Activated T-helper 2 cell treated with anti-CD3 and anti-CD28 coated beads, Interferon-gamma antibody, Interleukin-2, Interleukin-4, amounts not matched to agents 10 μg/mL and 5 μg/mL and 100 μg/mL, durations not matched to agents 14 hours and 24 hours and 36 hours (primary cell): ENCODE data around the gene MCF2L2. TPM values are rescaled to one million over a fixed set of nuclear protein-coding genes. Genes with fewer than 3 reads are reported as not detected.

ENCODE experiments used
- DNase-seq: peaks from one replicate; pipeline ENCODE4 v3.0.0; 2021; ENCODE audit warnings: low spot score
- H3K27ac Mint-ChIP-seq: one replicate; pipeline ENCODE4 v1.8.0; 2021; ENCODE audit warnings: mixed read lengths
- H3K27me3 Mint-ChIP-seq: one replicate; pipeline ENCODE4 v1.8.0; 2021; ENCODE audit warnings: low read depth, mixed read lengths
- H3K36me3 Mint-ChIP-seq: one replicate; pipeline ENCODE4 v1.8.0; 2021; ENCODE audit warnings: low read depth, mixed read lengths
- H3K4me1 Mint-ChIP-seq: one replicate; pipeline ENCODE4 v1.8.0; 2021; ENCODE audit warnings: low read depth, mixed read lengths
- H3K4me3 Mint-ChIP-seq: one replicate; pipeline ENCODE4 v1.8.0; 2021; ENCODE audit warnings: low read depth, mild to moderate bottlenecking, moderate library complexity, mixed read lengths
- H3K9me3 Mint-ChIP-seq: one replicate; pipeline ENCODE4 v1.8.0; 2021; ENCODE audit warnings: mixed read lengths
- intact Hi-C: fragments of 100-400 bp; cut with micrococcal nuclease; formaldehyde crosslinking; loops from one replicate; pipeline ENCODE4 v1.15.1; 2023
- total RNA-seq: library from RNA; stranded (reverse); gene quantifications from 2 replicates; pipeline ENCODE4 v1.2.3, GENCODE V29; 2022

MCF2L2 gene
- total RNA-seq, 1 donor from 2014 or later, result 7.5 TPM

DNA sequence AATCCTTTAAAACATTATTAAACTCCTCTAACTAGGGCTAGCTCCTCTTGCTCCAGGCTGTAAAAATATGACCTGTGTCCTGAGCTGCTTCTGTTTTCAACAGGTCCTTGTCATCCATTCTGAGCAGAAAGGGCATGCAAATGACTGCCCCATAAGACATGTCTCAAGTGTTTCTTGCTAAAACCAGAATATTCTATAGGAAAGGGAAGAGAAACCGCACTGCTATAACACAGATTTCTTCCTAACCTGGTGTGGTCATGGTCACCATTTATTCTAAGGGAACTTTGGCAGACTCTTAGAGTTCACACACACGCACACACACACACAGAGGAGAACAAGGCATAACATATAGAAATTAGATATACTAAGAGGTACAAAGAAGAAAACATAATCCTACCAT, 209.6 kb downstream of the MCF2L2 start:
- Mint-ChIP-seq H3K9me3 (no peaks in the 10 kb centered on the region), H3K27ac (peak overlapping the region; percentile 38), H3K4me1 (peaks cover 34% of the 10 kb centered on the region), H3K27me3 (no peaks in the 10 kb centered on the region), H3K36me3 (peaks cover 5% of the 10 kb centered on the region), H3K4me3 (no peak overlapping the region)
- intact Hi-C loops, result no loop called here
- DNase-seq, result no peak

DNA sequence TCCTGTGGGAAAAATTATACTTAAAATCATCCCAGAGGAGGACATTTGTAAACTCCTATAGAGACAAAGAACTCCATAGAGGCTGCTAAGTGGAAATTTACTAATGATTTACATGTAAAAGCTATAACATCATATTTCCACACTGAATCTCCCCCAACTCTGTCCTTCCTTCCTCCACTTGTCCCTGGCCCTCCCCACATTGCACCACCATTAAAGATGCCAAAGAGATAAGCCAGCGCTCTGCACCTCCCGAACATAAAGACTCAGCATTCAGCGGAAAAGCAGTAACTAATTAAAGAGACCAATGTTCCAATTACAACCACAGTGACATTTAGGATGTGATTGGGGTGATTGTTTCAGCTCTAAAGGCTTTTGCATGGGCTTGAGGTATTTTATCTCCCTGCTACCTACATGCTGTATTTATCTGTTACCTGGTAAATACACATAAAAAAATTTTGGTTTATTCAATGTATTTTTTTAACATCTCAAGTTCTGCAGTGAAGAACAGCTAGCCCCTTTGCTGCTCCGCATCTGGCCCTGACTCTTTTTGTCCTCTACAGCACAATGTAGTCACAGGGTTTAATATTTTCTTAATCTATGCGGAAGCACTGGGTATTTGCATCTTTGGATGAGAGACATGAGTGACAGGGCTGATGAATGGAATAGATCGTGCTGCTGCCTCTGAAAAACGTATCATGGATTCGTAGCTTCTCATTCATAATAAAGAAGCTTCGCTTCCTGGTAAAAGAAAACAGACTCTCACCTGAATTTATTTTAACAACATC, 210.7 kb downstream of the MCF2L2 start:
- intact Hi-C loops, result no loop called here
- H3K36me3 Mint-ChIP-seq, result peaks cover 5% of the 10 kb centered on the region
- peak overlapping the region; percentile 26 for H3K27ac Mint-ChIP-seq
- H3K27me3 Mint-ChIP-seq, result no peaks in the 10 kb centered on the region
- H3K4me1 Mint-ChIP-seq, result peaks cover 25% of the 10 kb centered on the region
- H3K9me3 Mint-ChIP-seq, result no peaks in the 10 kb centered on the region
- DNase-seq, result no peak
- H3K4me3 Mint-ChIP-seq, result no peak overlapping the region

DNA sequence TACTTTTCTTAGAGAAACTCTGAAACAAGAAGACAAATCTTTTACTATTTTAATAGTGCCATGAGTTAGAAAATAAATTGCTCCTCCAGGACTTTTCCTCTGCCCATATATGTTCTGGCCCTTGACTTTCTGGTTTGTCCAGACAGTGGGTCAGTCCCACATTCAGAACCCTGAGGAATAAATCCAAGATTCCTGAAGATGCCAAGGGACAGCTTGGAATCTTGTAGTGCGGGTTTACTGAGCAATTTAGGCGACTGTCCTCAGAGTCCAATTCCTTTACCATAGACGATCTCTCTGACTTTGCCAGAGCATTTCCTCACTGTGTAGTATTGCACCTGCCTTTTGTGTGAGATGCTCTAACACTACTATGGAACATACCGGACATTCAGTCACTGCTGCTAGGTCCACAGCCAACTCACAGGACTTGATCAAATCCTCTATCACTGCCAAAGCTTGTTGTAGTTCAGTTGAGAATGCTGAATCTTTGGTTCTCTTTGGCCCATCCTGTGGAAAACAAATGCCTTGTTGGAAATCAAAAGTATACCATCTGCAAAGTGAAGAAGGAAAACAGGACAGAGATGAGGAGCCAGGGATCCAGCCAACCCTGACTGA, 212.7 kb downstream of the MCF2L2 start:
- Mint-ChIP-seq H3K27me3 (no peaks in the 10 kb centered on the region), H3K27ac (no peak overlapping the region), H3K9me3 (peaks cover 12% of the 10 kb centered on the region), H3K36me3 (peaks cover 16% of the 10 kb centered on the region), H3K4me3 (no peak overlapping the region), H3K4me1 (peaks cover 29% of the 10 kb centered on the region)
- intact Hi-C loops, result no loop called here
- DNase-seq, result no peak

DNA sequence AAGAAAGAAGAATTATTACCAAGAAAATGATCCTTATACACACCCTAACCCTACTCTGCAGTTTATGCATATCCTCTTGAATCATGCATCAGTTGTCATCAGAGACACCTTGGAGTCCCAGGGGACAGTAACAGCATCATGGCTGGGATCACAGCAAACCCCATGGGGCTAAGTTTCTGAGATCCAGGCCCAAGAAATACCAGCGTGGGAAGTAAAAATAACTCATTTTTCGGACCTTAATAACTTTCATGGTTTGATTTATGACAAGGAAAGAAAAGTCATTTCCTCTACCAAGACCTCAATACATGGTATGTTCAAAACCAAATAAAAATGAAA, 214.2 kb downstream of the MCF2L2 start:
- no peak overlapping the region for H3K4me3 Mint-ChIP-seq
- intact Hi-C loops, result no loop called here
- peaks cover 27% of the 10 kb centered on the region for H3K36me3 Mint-ChIP-seq
- no peak for DNase-seq
- no peak overlapping the region for H3K27ac Mint-ChIP-seq
- no peaks in the 10 kb centered on the region for H3K27me3 Mint-ChIP-seq
- peaks cover 32% of the 10 kb centered on the region for H3K4me1 Mint-ChIP-seq
- H3K9me3 Mint-ChIP-seq, result peaks cover 23% of the 10 kb centered on the region

DNA sequence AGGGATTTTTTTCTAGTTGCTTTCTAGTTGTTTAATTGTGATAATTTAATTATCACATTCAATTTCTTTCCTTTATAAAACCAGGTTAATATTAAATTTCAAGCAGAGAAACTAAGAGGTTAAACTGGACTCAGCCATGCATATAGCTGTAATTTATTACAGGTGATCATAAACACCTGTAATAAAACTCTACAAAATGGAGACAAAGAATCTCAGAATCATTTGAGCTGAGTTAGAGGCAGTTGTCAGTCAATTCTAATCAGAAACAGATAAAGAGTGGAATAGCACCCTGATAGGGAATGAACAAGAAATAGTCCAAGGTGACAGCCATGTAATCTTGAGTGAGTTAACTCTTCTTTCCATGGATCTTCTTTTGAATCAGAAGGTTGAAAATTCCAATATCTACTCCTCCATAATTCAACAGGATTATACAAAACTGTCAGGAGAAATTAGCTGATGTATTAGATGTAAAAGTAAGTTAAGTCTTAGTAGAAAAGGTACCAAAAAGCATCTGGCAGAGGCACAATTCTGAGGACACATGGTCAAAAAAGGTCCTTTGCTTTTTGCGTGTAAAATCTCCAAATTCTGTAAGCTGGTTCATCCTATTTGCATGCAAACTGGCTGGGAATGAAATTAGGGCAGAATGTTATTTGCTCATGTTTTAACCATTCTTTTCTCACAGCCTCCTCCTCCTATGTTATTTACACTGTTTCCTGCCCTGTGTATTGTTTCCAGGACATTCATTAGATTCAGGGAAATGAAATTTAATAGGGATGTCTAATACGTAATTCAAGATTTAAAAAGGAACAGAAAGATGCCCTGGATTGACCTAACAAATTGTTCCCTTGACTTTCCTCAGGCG, 214.8 kb downstream of the MCF2L2 start:
- peaks cover 28% of the 10 kb centered on the region for H3K9me3 Mint-ChIP-seq
- intact Hi-C loops, result no loop called here
- H3K4me1 Mint-ChIP-seq, result peaks cover 28% of the 10 kb centered on the region
- no peak overlapping the region for H3K27ac Mint-ChIP-seq
- no peak for DNase-seq
- no peaks in the 10 kb centered on the region for H3K27me3 Mint-ChIP-seq
- H3K4me3 Mint-ChIP-seq, result no peak overlapping the region
- peaks cover 27% of the 10 kb centered on the region for H3K36me3 Mint-ChIP-seq

DNA sequence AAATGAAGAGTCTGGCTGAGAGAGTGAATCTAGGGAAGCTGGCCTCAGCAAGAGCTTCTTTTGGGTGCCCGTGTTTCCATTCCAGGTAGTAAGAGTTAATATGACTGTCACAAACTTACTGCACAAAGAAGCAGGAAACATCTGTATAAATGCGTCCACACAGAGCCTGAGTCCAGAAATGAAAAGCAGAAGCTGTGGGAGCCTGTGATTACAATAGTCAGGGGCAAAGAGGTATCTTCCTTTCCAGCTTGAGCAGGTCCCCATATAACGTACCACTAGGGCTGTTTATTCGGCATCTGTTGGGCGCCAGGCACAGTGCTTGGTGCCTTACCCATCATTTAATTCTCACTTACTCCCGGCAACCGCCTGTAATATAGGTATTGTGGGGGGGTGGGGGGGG, 215.9 kb downstream of the MCF2L2 start:
- intact Hi-C loops, result no loop called here
- DNase-seq, result no peak
- H3K4me1 Mint-ChIP-seq, result peaks cover 30% of the 10 kb centered on the region
- H3K4me3 Mint-ChIP-seq, result no peak overlapping the region
- no peaks in the 10 kb centered on the region for H3K27me3 Mint-ChIP-seq
- H3K36me3 Mint-ChIP-seq, result peaks cover 37% of the 10 kb centered on the region
- H3K9me3 Mint-ChIP-seq, result peaks cover 39% of the 10 kb centered on the region
- no peak overlapping the region for H3K27ac Mint-ChIP-seq

DNA sequence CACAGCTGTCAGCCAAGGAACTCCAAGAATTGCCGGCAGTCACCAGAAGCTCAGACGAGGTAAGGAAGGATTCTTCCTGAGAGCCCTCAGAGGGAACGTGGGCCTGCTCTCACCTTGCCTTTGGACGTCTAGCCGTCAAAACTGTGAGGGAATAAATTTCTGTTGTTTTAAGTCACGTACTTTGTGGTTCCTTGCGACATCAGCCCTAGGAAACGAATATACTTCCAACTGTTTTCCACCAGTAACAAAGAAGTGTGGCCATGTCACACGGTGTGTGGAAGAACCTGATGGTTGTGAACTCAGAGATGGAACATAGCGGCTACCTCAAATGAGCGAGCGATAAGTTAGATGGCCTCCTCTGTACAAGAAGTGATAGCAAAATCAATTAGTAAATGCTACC, 216.3 kb downstream of the MCF2L2 start:
- H3K4me3 Mint-ChIP-seq, result no peak overlapping the region
- peaks cover 41% of the 10 kb centered on the region for H3K9me3 Mint-ChIP-seq
- DNase-seq, result no peak
- intact Hi-C loops, result no loop called here
- H3K27ac Mint-ChIP-seq, result no peak overlapping the region
- no peaks in the 10 kb centered on the region for H3K27me3 Mint-ChIP-seq
- peaks cover 32% of the 10 kb centered on the region for H3K4me1 Mint-ChIP-seq
- H3K36me3 Mint-ChIP-seq, result peaks cover 40% of the 10 kb centered on the region

DNA sequence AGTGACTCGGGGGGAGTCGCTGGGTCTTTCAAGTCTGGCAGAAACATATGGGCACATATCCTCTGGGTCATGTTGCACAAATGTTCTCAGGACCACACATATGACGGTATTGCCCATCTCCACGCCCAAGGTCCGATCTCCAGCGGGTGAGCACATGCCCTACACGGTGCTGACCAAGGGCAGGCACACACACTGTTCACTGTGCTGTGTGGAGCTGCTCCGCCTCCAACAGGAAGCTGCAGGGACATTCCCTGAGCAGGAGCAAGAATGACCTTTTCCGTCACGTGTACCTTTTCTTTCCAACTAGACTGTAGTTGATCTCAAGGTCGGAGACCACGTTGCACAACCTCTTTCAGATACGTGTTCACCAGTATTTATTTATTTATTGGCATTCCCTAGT, 217.1 kb downstream of the MCF2L2 start:
- Mint-ChIP-seq H3K9me3 (peaks cover 41% of the 10 kb centered on the region), H3K36me3 (peaks cover 40% of the 10 kb centered on the region), H3K27me3 (no peaks in the 10 kb centered on the region), H3K27ac (peak overlapping the region; percentile 87), H3K4me3 (no peak overlapping the region), H3K4me1 (peaks cover 35% of the 10 kb centered on the region)
- DNase-seq, result no peak
- intact Hi-C loops, result loop anchor here (2.0 kb wide), 1 partner anchor 55 kb away; no protein-coding TSS in a partner anchor

DNA sequence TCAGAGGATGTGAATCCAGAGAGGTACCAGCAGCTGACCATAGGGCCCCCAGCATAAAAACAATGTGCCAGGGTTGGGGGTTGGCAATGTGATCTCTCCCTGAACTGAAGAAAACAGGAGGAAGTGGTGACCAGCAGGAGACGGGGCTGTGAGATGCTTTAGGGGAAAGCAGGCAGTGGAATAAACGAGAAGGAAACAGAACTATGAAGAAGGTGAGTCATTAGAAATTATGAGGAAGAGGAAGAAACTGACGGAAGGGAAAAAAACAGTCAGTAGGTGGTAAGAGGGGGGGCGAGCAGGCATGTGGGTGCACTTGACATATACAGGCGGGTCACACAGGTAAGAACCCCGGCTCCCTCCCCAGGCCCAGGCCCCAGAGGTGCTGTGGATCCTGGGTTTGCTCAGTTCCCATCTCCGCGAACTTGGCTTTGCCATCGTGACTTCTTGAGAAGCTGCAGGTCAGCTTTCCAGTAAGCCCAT, 217.5 kb downstream of the MCF2L2 start:
- no peaks in the 10 kb centered on the region for H3K27me3 Mint-ChIP-seq
- peaks cover 35% of the 10 kb centered on the region for H3K4me1 Mint-ChIP-seq
- DNase-seq, result no peak
- intact Hi-C loops, result loop anchor here (2.0 kb wide), 1 partner anchor 56 kb away; no protein-coding TSS in a partner anchor
- no peak overlapping the region for H3K4me3 Mint-ChIP-seq
- H3K36me3 Mint-ChIP-seq, result peaks cover 40% of the 10 kb centered on the region
- H3K27ac Mint-ChIP-seq, result peak overlapping the region; percentile 87
- H3K9me3 Mint-ChIP-seq, result peaks cover 41% of the 10 kb centered on the region

DNA sequence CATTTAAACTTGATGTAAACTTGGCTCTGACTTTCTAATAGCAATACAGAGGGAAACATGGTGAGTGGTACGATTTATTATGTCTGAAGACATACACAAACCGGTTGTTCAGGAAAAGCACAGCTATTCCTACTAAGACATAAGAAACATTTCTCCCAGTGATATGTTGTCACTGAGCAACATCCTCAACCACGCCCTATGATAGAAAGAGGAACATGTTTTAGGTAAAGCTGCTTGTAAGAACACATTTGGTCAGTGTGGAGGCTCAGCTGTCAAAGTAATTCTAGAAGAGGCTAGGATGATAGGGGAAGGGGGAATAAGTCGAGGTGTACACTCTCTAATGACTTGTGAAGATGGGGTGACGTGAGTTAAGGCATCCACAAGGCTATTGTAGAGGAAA, 218.1 kb downstream of the MCF2L2 start:
- Mint-ChIP-seq H3K4me3 (no peak overlapping the region), H3K4me1 (peaks cover 35% of the 10 kb centered on the region), H3K9me3 (peaks cover 47% of the 10 kb centered on the region), H3K27me3 (no peaks in the 10 kb centered on the region), H3K36me3 (peaks cover 40% of the 10 kb centered on the region), H3K27ac (peak overlapping the region; percentile 87)
- DNase-seq, result no peak
- intact Hi-C loops, result loop anchor here (2.0 kb wide), 1 partner anchor 56 kb away; no protein-coding TSS in a partner anchor

DNA sequence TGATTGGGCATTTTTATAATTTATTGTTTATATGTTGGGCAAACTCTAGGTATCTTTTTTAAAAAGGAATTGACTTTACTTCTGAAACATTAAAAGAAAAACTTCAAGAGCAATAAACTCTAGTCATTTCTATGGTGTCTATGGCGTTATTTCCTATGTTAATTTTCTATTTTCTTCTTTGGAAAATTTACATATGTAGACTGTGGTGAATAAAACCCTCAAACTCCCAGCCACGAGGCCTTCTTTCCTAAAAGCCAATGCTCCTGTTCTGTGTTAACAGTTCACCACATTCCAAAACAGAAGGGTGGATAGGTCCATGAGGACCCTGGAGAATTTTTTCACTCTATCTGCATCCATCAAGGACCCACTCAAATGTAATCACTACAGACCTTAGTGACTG, 219.6 kb downstream of the MCF2L2 start:
- Mint-ChIP-seq H3K9me3 (peaks cover 62% of the 10 kb centered on the region), H3K4me3 (no peak overlapping the region), H3K27ac (no peak overlapping the region), H3K4me1 (peaks cover 32% of the 10 kb centered on the region), H3K36me3 (peaks cover 43% of the 10 kb centered on the region), H3K27me3 (no peaks in the 10 kb centered on the region)
- intact Hi-C loops, result loop anchor here (1.0 kb wide), 1 partner anchor 19 kb away; no protein-coding TSS in a partner anchor
- DNase-seq, result no peak

DNA sequence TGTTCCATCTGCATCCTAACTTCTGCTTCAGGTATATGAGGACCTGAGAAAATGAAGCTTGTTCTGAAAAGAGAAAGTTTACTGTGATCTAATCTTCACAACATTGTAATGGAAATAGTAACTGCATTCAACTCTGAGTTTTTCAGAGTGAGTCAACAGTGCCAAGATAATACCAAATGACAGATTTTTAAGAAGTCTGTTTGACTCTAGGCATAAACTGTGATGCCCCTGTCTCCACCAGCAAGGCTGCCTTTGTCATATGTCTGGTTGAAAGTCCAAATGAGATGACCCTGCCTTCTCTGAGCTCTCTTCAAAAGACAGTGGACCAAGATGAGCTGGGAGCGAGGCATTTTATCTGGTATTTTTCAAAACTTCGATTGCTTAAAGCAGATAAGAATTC, 220.2 kb downstream of the MCF2L2 start:
- H3K36me3 Mint-ChIP-seq, result peaks cover 48% of the 10 kb centered on the region
- no peak overlapping the region for H3K4me3 Mint-ChIP-seq
- peaks cover 68% of the 10 kb centered on the region for H3K9me3 Mint-ChIP-seq
- H3K4me1 Mint-ChIP-seq, result peaks cover 32% of the 10 kb centered on the region
- H3K27me3 Mint-ChIP-seq, result no peaks in the 10 kb centered on the region
- DNase-seq, result no peak
- intact Hi-C loops, result loop anchor here (1.0 kb wide), 1 partner anchor 19 kb away; no protein-coding TSS in a partner anchor
- H3K27ac Mint-ChIP-seq, result peak overlapping the region; percentile 74
